ENCODE measurements around the gene GIGYF1. TPM values are rescaled to one million over a fixed set of nuclear protein-coding genes. Genes with fewer than 3 reads are reported as not detected.

GIGYF1 gene
- total RNA-seq, 2 experiments from 2014 or later, result 43.4 to 47.4 TPM

- Mint-ChIP-seq H3K4me1 (peaks cover 30% of the 10 kb centered on the region), H3K9me3 (no peaks in the 10 kb centered on the region), H3K4me3 (no peak overlapping the region), H3K27me3 (no peaks in the 10 kb centered on the region), H3K27ac (no peak overlapping the region), H3K36me3 (ENCODE audit: low read depth) (peaks cover 36% of the 10 kb centered on the region)
- DNase-seq, result no peak
- POLR2A ChIA-PET, result interaction anchor here (1.2 to 7.3 kb wide), 2 partner anchors 7 to 17 kb away, joined by 4 to 51 read pairs; partner anchors contain the start of gene POP7
- CTCF ChIA-PET, result interaction anchor here (1.1 to 4.8 kb wide), 4 partner anchors 18 to 123 kb away, joined by 3 to 32 read pairs (median 6); partner anchors contain the start of genes MOSPD3 and POP7
These were observed 5.7 kb downstream of the GIGYF1 start for GRCh38 chr7:100688326-100688860.

GRCh38 chr7:100687751-100688300 lies 6.2 kb downstream of the GIGYF1 start:
- Mint-ChIP-seq H3K27me3 (no peaks in the 10 kb centered on the region), H3K27ac (no peak overlapping the region), H3K4me3 (no peak overlapping the region), H3K9me3 (no peaks in the 10 kb centered on the region), H3K36me3 (ENCODE audit: low read depth) (peaks cover 33% of the 10 kb centered on the region), H3K4me1 (peaks cover 25% of the 10 kb centered on the region)
- no peak for DNase-seq
- ChIA-PET POLR2A (interaction anchor here (0.8 kb wide), 1 partner anchor 117 kb away, joined by 3 read pairs; no protein-coding TSS in a partner anchor), CTCF (interaction anchor here (1.6 kb wide), 1 partner anchor 38 kb away, joined by 3 read pairs; no protein-coding TSS in a partner anchor)

- CTCF ChIA-PET, result no interaction called here
- POLR2A ChIA-PET, result interaction anchor here (0.8 kb wide), 1 partner anchor 116 kb away, joined by 3 read pairs; no protein-coding TSS in a partner anchor
- no peaks in the 10 kb centered on the region for H3K9me3 Mint-ChIP-seq
- peaks cover 33% of the 10 kb centered on the region for H3K36me3 Mint-ChIP-seq (ENCODE audit: low read depth)
- no peaks in the 10 kb centered on the region for H3K27me3 Mint-ChIP-seq
- DNase-seq, result no peak
- no peak overlapping the region for H3K27ac Mint-ChIP-seq
- no peak overlapping the region for H3K4me3 Mint-ChIP-seq
- peaks cover 19% of the 10 kb centered on the region for H3K4me1 Mint-ChIP-seq
These were observed 6.8 kb downstream of the GIGYF1 start for GRCh38 chr7:100687261-100687660.

DNA sequence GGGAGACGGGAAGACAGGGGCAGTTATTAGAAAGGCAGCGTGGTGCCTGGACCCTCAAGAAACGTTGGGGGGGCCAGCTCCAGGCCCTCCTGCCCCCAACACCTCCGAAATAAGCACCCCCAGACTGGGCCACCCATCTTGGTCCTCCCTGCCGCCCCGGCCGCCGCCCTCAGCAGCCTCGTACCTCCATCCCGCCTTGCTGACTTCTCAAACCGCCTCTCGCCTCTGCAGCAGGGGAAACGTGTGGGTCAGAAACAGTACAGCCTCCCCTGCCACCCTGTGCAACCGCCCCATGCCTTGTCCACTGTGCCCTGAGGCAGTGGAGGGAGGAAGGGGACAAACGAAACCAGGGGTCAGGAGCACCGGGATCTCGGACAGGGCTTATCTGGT lies 7.2 kb downstream of the GIGYF1 start:
- H3K27me3 Mint-ChIP-seq, result no peaks in the 10 kb centered on the region
- peaks cover 16% of the 10 kb centered on the region for H3K4me1 Mint-ChIP-seq
- H3K4me3 Mint-ChIP-seq, result no peak overlapping the region
- H3K9me3 Mint-ChIP-seq, result no peaks in the 10 kb centered on the region
- ChIA-PET CTCF (no interaction called here), POLR2A (no interaction called here)
- no peak for DNase-seq
- H3K27ac Mint-ChIP-seq, result no peak overlapping the region
- peaks cover 34% of the 10 kb centered on the region for H3K36me3 Mint-ChIP-seq (ENCODE audit: low read depth)

DNA sequence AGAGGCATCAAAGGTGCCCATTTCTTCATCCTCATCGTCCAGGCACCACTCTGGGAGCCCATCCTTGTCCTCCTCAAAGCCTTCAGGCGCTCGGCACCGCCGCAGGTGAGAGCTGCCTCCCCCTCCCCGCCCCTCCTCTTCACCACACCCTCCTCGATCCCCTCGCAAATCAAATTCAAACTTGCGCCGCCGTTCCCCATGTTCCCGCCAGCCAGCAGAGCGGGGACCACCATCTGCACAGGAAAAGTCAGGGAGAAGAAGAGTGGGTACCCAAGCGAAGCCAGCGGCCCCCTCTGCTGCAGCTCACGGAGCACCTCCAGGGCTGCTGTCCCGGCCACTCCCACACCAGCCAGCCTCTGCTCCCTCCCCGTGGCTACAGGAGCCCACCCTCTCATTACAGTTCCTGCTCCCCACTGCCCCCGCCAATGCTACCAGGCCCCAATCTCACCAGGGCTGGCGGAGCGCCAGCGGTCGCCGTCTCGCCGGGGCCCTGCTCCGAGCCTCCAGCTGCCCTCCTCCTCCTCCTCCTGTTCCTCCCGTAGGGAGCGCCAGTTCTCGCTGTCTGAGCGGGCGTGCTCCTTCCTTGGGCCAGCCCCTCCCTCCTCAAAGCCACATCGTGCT lies 7.7 kb downstream of the GIGYF1 start:
- CTCF ChIA-PET, result no interaction called here
- Mint-ChIP-seq H3K4me3 (no peak overlapping the region), H3K4me1 (peaks cover 17% of the 10 kb centered on the region), H3K27ac (no peak overlapping the region), H3K27me3 (no peaks in the 10 kb centered on the region), H3K36me3 (ENCODE audit: low read depth) (peaks cover 34% of the 10 kb centered on the region), H3K9me3 (no peaks in the 10 kb centered on the region)
- no peak for DNase-seq
- POLR2A ChIA-PET, result no interaction called here

DNA sequence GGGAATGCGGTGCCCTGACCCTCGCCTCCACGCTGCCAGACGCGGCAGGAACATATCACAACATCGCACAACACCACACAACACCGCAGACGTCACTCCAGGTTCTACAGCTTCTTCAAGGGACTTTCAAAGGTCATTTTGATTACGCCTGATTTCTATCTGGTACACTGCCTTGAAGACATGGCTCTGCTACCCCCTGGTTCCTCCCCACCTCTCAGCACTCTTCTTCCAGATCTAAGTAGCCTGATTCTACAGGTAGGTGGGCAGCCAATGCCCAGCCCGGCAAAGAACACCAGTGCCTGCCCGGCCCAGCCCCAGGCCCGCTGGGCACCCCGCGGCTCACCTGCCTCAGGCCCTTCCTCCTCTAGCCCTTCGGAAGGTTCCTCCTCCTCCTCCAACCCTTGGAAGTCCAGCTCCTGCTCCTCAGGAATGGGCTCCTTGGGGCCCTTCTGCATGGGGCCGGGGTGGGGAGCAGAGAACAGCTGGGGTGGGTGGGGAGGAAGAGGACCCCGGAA lies 8.4 kb downstream of the GIGYF1 start:
- ChIA-PET CTCF (no interaction called here), POLR2A (interaction anchor here (0.8 kb wide), 1 partner anchor 20 kb away, joined by 4 read pairs; the partner anchor contains the start of gene POP7)
- DNase-seq, result no peak
- H3K27me3 Mint-ChIP-seq, result no peaks in the 10 kb centered on the region
- H3K27ac Mint-ChIP-seq, result no peak overlapping the region
- no peaks in the 10 kb centered on the region for H3K9me3 Mint-ChIP-seq
- H3K36me3 Mint-ChIP-seq (ENCODE audit: low read depth), result peaks cover 34% of the 10 kb centered on the region
- H3K4me1 Mint-ChIP-seq, result peaks cover 16% of the 10 kb centered on the region
- no peak overlapping the region for H3K4me3 Mint-ChIP-seq

DNA sequence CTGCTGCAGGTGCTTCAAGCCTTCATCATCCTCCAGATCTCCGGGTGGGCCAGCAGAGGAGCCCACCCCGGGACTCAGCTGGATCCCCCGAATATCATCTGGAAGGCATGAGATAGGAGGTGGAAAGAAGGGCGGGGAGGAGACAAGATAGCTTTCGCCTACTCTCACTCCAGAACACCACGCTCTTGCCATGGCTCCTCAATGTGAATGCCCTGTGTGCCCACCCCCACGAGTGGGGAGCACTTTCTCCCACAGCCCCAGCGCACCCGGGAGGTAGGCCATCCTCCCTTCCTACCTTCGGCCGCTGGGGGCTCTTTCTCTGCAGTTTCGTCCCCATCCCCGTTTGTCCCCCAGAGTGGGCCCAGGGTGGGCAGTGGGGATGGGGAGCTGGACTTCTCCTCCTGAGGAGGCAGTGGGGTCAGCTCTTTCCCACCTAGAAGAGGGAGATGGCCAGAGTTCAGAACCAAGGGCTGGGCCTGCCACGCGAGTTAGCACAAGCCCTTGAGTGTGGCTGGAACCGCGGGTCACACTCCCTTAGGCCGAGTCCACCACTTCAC lies 8.9 kb downstream of the GIGYF1 start:
- POLR2A ChIA-PET, result interaction anchor here (0.8 kb wide), 1 partner anchor 21 kb away, joined by 4 read pairs; the partner anchor contains the start of gene POP7
- no peak for DNase-seq
- no peak overlapping the region for H3K27ac Mint-ChIP-seq
- no peak overlapping the region for H3K4me3 Mint-ChIP-seq
- peaks cover 36% of the 10 kb centered on the region for H3K36me3 Mint-ChIP-seq (ENCODE audit: low read depth)
- peaks cover 20% of the 10 kb centered on the region for H3K4me1 Mint-ChIP-seq
- no peaks in the 10 kb centered on the region for H3K9me3 Mint-ChIP-seq
- CTCF ChIA-PET, result no interaction called here
- no peaks in the 10 kb centered on the region for H3K27me3 Mint-ChIP-seq

DNA sequence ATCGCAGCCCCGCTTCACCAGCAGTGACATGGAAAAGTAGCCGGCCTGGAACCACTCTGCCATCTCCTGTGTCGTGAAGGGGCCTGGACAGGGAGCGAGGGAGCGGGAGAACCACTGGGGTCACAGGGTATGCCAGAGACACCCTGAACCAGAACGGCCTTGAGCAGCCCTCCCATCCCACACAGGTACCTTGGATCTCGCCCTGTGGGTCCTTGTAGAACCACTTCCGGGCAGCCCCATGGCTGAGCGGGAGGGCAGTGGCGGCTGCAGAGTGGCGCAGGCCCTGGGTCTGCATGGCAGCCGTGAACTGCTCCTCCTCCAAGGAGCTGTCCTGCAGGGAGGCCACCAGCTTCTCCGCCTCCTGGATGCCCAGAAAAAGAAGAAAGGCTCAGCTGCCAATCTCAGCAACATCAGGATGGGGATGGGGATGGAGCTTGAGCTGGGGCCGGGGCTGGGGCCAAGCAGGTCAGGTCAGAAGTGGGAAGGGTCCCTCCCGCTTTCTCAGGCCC lies 9.5 kb downstream of the GIGYF1 start:
- no peaks in the 10 kb centered on the region for H3K27me3 Mint-ChIP-seq
- no peak overlapping the region for H3K4me3 Mint-ChIP-seq
- no peak overlapping the region for H3K27ac Mint-ChIP-seq
- CTCF ChIA-PET, result no interaction called here
- peaks cover 23% of the 10 kb centered on the region for H3K4me1 Mint-ChIP-seq
- POLR2A ChIA-PET, result interaction anchor here (0.8 to 0.9 kb wide), 2 partner anchors 12 to 21 kb away, joined by 3 to 4 read pairs; partner anchors contain the start of gene POP7
- H3K36me3 Mint-ChIP-seq (ENCODE audit: low read depth), result peaks cover 41% of the 10 kb centered on the region
- no peak for DNase-seq
- H3K9me3 Mint-ChIP-seq, result no peaks in the 10 kb centered on the region

GRCh38 chr7:100683659-100684533 lies 10.2 kb downstream of the GIGYF1 start:
- Mint-ChIP-seq H3K27ac (no peak overlapping the region), H3K27me3 (no peaks in the 10 kb centered on the region), H3K4me1 (peaks cover 24% of the 10 kb centered on the region), H3K4me3 (no peak overlapping the region), H3K9me3 (no peaks in the 10 kb centered on the region), H3K36me3 (ENCODE audit: low read depth) (peaks cover 43% of the 10 kb centered on the region)
- ChIA-PET POLR2A (interaction anchor here (0.7 to 5.4 kb wide), 6 partner anchors 8 to 111 kb away, joined by 3 to 51 read pairs (median 3); partner anchors contain the start of gene GIGYF1), CTCF (interaction anchor here (1.1 to 1.7 kb wide), 3 partner anchors 8 to 22 kb away, joined by 3 to 7 read pairs (median 4); partner anchors contain the start of genes GIGYF1 and POP7)
- no peak for DNase-seq

GRCh38 chr7:100682991-100683658 lies 10.9 kb downstream of the GIGYF1 start:
- no peak overlapping the region for H3K4me3 Mint-ChIP-seq
- no peak overlapping the region for H3K27ac Mint-ChIP-seq
- DNase-seq, result no peak
- CTCF ChIA-PET, result interaction anchor here (0.8 to 1.7 kb wide), 4 partner anchors 9 to 49 kb away, joined by 3 to 7 read pairs (median 4); partner anchors contain the start of genes GIGYF1 and POP7
- H3K36me3 Mint-ChIP-seq (ENCODE audit: low read depth), result peaks cover 42% of the 10 kb centered on the region
- H3K4me1 Mint-ChIP-seq, result peaks cover 25% of the 10 kb centered on the region
- H3K27me3 Mint-ChIP-seq, result no peaks in the 10 kb centered on the region
- H3K9me3 Mint-ChIP-seq, result no peaks in the 10 kb centered on the region
- POLR2A ChIA-PET, result interaction anchor here (0.7 to 5.4 kb wide), 8 partner anchors 9 to 111 kb away, joined by 3 to 51 read pairs (median 3); partner anchors contain the start of genes GIGYF1 and MOSPD3

- Mint-ChIP-seq H3K27me3 (no peaks in the 10 kb centered on the region), H3K27ac (no peak overlapping the region), H3K4me3 (no peak overlapping the region), H3K4me1 (peaks cover 27% of the 10 kb centered on the region), H3K36me3 (ENCODE audit: low read depth) (peaks cover 42% of the 10 kb centered on the region), H3K9me3 (no peaks in the 10 kb centered on the region)
- no peak for DNase-seq
- ChIA-PET POLR2A (interaction anchor here (0.8 to 5.4 kb wide), 8 partner anchors 10 to 98 kb away, joined by 3 to 51 read pairs (median 7); partner anchors contain the start of genes FBXO24, GIGYF1, LRCH4 and MOSPD3), CTCF (interaction anchor here (1.7 kb wide), 1 partner anchor 23 kb away, joined by 7 read pairs; the partner anchor contains the start of gene POP7)
These were observed 11.8 kb downstream of the GIGYF1 start for GRCh38 chr7:100682228-100682741.
